Measurements from ENCODE around the gene FMN1.

FMN1 gene

GRCh38 chr15:33119273-33119672 lies 75.2 kb downstream of the FMN1 start:
- DNase-seq, result no peak

- DNase-seq, result no peak
These were observed 78.3 kb downstream of the FMN1 start for GRCh38 chr15:33116198-33116597.

GRCh38 chr15:33115191-33115861 lies 79.2 kb downstream of the FMN1 start:
- DNase-seq, result no peak

- no peak for DNase-seq
These were observed 80.2 kb downstream of the FMN1 start for GRCh38 chr15:33114374-33114717.

GRCh38 chr15:33113666-33114373 lies 80.7 kb downstream of the FMN1 start:
- DNase-seq, result no peak

GRCh38 chr15:33112541-33113105 lies 81.9 kb downstream of the FMN1 start:
- DNase-seq, result no peak

GRCh38 chr15:33111041-33111451 lies 83.5 kb downstream of the FMN1 start:
- DNase-seq, result no peak

- DNase-seq, result no peak
These were observed 85.2 kb downstream of the FMN1 start for GRCh38 chr15:33109345-33109744.

GRCh38 chr15:33108518-33108917 lies 86.0 kb downstream of the FMN1 start:
- no peak for DNase-seq

- no peak for DNase-seq
These were observed 86.6 kb downstream of the FMN1 start for GRCh38 chr15:33107950-33108349.

GRCh38 chr15:33104212-33104611 lies 90.3 kb downstream of the FMN1 start:
- no peak for DNase-seq

GRCh38 chr15:33101036-33101435 lies 93.5 kb downstream of the FMN1 start:
- no peak for DNase-seq

- DNase-seq, result no peak
These were observed 94.2 kb downstream of the FMN1 start for GRCh38 chr15:33100314-33100713.

GRCh38 chr15:33099739-33100138 lies 94.8 kb downstream of the FMN1 start:
- no peak for DNase-seq

GRCh38 chr15:33099213-33099612 lies 95.3 kb downstream of the FMN1 start:
- no peak for DNase-seq

- no peak for DNase-seq
These were observed 96.1 kb downstream of the FMN1 start for GRCh38 chr15:33098094-33099058.

GRCh38 chr15:33096134-33096533 lies 98.4 kb downstream of the FMN1 start:
- DNase-seq, result no peak

- no peak for DNase-seq
These were observed 98.9 kb downstream of the FMN1 start for GRCh38 chr15:33095641-33096040.

GRCh38 chr15:33094336-33094735 lies 100.2 kb downstream of the FMN1 start:
- DNase-seq, result no peak

GRCh38 chr15:33093222-33093621 lies 101.3 kb downstream of the FMN1 start:
- no peak for DNase-seq

GRCh38 chr15:33091983-33092693 lies 102.4 kb downstream of the FMN1 start:
- no peak for DNase-seq

Data from NCI-H446 treated with DMSO at 0.1 percent for 48 hours (cell line).